Measurements from ENCODE around the gene HMGN5. TPM values are rescaled to one million over a fixed set of nuclear protein-coding genes. Genes with fewer than 3 reads are reported as not detected.
A peak's percentile ranks its signal among the peaks of the same experiment; 100 is the strongest.

Gene HMGN5
- total RNA-seq (2014; rRNA removed; shearing (Covaris generic)): 2.0 and 9.5 TPM in 2 replicates
- total RNA-seq (2022): 14.8 and 15.3 TPM in 2 replicates
- Bru-seq, nascent RNA: percentile 51 among the genes with signal in this experiment
- BruChase-seq, experiment 1, labeled RNA remaining after a 6-hour chase: percentile 53 among the genes with signal in this experiment
- BruChase-seq, experiment 2, labeled RNA remaining after a 2-hour chase: percentile 54 among the genes with signal in this experiment
- long read RNA-seq, transcript HMGN5-203 (6 exons, 578 nt): major isoform, 26 of 97 reads
- long read RNA-seq, partial matches to known transcripts: 1 of 97 reads
- long read RNA-seq, other reads (novel, unspliced or antisense): 65 of 97 reads

DNA sequence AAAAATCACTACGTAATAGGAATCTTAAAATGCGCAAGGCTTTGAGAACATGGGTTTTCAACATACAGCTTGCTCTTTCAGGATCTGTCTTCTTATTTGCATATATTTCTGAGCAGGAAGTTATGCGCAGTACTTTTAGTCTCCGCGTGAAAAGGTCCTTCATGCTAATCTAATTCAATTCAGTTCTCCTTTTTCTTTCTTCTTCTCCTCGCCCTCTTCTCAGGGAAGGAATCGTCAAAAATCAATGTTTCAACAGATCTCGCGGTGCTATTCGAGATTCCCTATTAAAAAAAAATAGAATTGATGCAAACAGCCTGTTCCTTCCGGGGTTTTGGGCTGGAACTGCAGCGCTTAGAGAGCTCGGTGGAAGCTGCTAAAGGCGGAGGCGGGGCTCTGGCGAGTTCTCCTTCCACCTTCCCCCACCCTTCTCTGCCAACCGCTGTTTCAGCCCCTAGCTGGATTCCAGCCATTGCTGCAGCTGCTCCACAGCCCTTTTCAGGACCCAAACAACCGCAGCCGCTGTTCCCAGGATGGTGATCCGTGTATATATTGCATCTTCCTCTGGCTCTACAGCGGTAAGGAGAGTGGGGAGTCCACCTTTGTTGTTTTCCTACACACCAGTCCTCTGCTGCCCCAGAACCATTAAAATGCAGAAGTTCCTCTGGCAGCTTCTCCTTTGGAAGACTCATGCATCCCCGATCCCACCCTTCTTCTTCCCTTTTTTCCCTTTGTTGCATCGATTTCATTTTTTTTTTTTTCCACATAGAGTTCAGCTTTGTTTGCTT, at the start of gene HMGN5, which contains the start of gene SH3BGRL:
HMGN5 (minus strand) TSS at position 243 of the 785 bp plus-strand sequence. CDS start 80,364 bp downstream, outside the sequence.
SH3BGRL (plus strand) TSS at position 432 of the 785 bp plus-strand sequence; CDS start at position 531, 99 bp downstream.
- Histone ChIP-seq H3K4me3 (ENCODE audit: low read depth, low read length, poor library complexity, severe bottlenecking) (peak within 1 kb of the TSS; percentile 95), H3K4me1 (ENCODE audit: insufficient read depth, low read length, poor library complexity, severe bottlenecking) (peaks cover 21% of the 10 kb centered on the region), H3K27ac (ENCODE audit: low read depth, low read length, poor library complexity, severe bottlenecking) (peak within 1 kb of the TSS; percentile 95), H2AFZ (ENCODE audit: low read length) (peak within 1 kb of the TSS; percentile 93), H4K20me1 (ENCODE audit: insufficient read depth, low read length) (no peaks in the 10 kb centered on the region), H3K9me3 (ENCODE audit: low read length) (no peaks in the 10 kb centered on the region), H3K4me2 (ENCODE audit: low read length) (peak within 1 kb of the TSS; percentile 86), H3K79me2 (ENCODE audit: insufficient read depth, low read depth, low read length) (peaks cover 49% of the 10 kb centered on the region), H3K9me2 (ENCODE audit: insufficient read depth, low read length) (no peaks in the 10 kb centered on the region), H3K36me3 (ENCODE audit: insufficient read depth, low read length) (peaks cover 25% of the 10 kb centered on the region)
- intact Hi-C loops (cut with micrococcal nuclease; ENCODE audit: unreplicated experiment): loop anchor here (5.0 kb wide), 3 partner anchors 80 to 395 kb away; partner anchors contain the start of gene BRWD3
- TF ChIP-seq EZH2phosphoT487 (IDR thresholded peaks at IDR 0.05; ENCODE audit: borderline replicate concordance, low read depth, low read length) (no peak), CTCF (conservative IDR thresholded peaks at IDR 0.05; ENCODE audit: low read length) (no peak)
- BruUV-seq (replicated peaks): no TSS peak
- ChIA-PET POLR2A (interaction anchor here (0.7 to 2.2 kb wide), 7 partner anchors 16 to 405 kb away, joined by 3 to 13 read pairs (median 4); partner anchors contain the start of gene BRWD3), CTCF (ENCODE audit: unreplicated experiment) (interaction anchor here (1.1 kb wide), 2 partner anchors 392 to 394 kb away, joined by 3 read pairs; no protein-coding TSS in a partner anchor)
- peak; percentile 85 for DNase-seq (ENCODE audit: low spot score)

- no TSS peak for BruUV-seq (replicated peaks)
- Histone ChIP-seq H4K20me1 (ENCODE audit: insufficient read depth, low read length) (no peaks in the 10 kb centered on the region), H3K36me3 (ENCODE audit: insufficient read depth, low read length) (peaks cover 50% of the 10 kb centered on the region), H2AFZ (ENCODE audit: low read length) (no peak overlapping the region), H3K9me2 (ENCODE audit: insufficient read depth, low read length) (no peaks in the 10 kb centered on the region), H3K79me2 (ENCODE audit: insufficient read depth, low read depth, low read length) (no peaks in the 10 kb centered on the region), H3K4me3 (ENCODE audit: low read depth, low read length, poor library complexity, severe bottlenecking) (no peak overlapping the region), H3K4me1 (ENCODE audit: insufficient read depth, low read length, poor library complexity, severe bottlenecking) (no peaks in the 10 kb centered on the region), H3K9me3 (ENCODE audit: low read length) (no peaks in the 10 kb centered on the region), H3K27ac (ENCODE audit: low read depth, low read length, poor library complexity, severe bottlenecking) (no peak overlapping the region), H3K4me2 (ENCODE audit: low read length) (no peak overlapping the region)
- ChIA-PET CTCF (ENCODE audit: unreplicated experiment) (no interaction called here), POLR2A (no interaction called here)
- DNase-seq (ENCODE audit: low spot score): no peak
- TF ChIP-seq CTCF (conservative IDR thresholded peaks at IDR 0.05; ENCODE audit: low read length) (no peak), EZH2phosphoT487 (IDR thresholded peaks at IDR 0.05; ENCODE audit: borderline replicate concordance, low read depth, low read length) (no peak)
- intact Hi-C loops (cut with micrococcal nuclease; ENCODE audit: unreplicated experiment): no loop called here
Measured at GRCh38 chrX:81241753-81242152, 40.0 kb upstream of the HMGN5 start.

All from OCI-LY7 (cell line).